ENCODE data around the gene CAP1. TPM values are rescaled to one million over a fixed set of nuclear protein-coding genes. Genes with fewer than 3 reads are reported as not detected.

CAP1 gene
- total and polyA plus RNA-seq, 9 of the 15 experiments (the other 6 are each of a cell fraction or from before 2014, with no cell fraction given), result 230 to 658 (median 281) TPM

GRCh38 chr1:40094466-40095110 is 54.1 kb downstream of the CAP1 start (continued):
- TF ChIP-seq MGA (IDR thresholded peaks at IDR 0.05) (no peak), PHF20 (IDR thresholded peaks at IDR 0.05; ENCODE audit: partially characterized antibody) (no peak), CREM (IDR thresholded peaks at IDR 0.05; ENCODE audit: low read depth) (no peak), ZNF695 (CRISPR knock-in tag; IDR thresholded peaks at IDR 0.05) (no peak), STAG1 (CRISPR knock-in tag; IDR thresholded peaks at IDR 0.05; ENCODE audit: borderline replicate concordance) (no peak), ZBTB5 (IDR thresholded peaks at IDR 0.05) (no peak), SMAD4 (CRISPR knock-in tag; conservative IDR thresholded peaks at IDR 0.05) (no peak), ZNF146 (CRISPR knock-in tag; IDR thresholded peaks at IDR 0.05; ENCODE audit: unreplicated experiment) (no peak), MAFG (tag; conservative IDR thresholded peaks at IDR 0.05) (no peak), AFF4 (CRISPR knock-in tag; IDR thresholded peaks at IDR 0.05) (no peak)
